NCI-H526 treated with DMSO at 0.1 percent for 48 hours (cell line): Measurements from ENCODE around the gene NFKB2.

Source experiments
- DNase-seq: peaks from one replicate; lab custom pipeline; 2025; lab: John Stamatoyannopoulos, UW

The NFKB2 gene

DNA sequence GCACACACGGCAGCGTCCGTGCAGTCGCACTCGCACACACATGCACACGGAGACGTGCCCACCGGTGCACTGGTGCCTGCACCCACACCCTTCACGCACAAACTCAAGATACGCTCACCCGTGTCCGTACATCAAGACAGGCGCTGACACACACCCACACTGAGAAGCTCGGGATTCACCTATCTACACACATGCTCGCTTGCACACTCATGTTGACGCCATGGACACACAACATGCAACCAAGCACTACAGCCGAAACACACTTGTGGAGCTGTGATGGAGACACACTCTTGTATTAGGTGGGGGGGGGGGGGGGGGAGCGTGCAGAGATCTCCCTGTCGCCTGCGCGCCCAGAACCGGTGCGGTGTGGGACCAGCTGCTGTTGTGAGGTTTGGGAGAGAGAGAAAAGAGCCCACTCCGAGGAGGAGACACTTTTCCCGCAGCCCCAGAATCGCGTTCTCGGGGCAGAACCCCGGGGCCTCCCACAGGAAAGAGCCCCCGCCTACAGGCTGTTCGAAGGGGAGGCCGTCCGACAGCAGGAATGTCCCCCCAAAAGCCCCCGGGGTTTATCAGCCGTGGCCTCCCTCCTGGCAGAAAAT is 605 bp upstream of the NFKB2 start:
- DNase-seq: no peak

DNA sequence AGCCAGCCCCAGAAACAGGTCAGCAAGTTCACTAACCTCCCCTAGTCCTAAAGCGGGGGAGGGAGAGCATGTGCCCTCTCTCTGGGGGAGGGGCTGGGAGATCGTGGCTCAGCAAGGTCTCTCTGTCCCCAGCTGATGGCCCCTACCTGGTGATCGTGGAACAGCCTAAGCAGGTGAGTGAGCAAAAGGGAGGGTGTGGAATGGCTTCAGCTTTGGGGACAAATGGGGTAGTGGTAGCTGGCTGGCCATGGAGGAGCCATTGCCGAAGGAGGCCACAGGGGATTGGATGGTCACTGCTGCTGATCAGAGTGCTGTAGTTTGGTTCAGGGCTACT is 779 bp downstream of the NFKB2 start:
- no peak for DNase-seq

DNA sequence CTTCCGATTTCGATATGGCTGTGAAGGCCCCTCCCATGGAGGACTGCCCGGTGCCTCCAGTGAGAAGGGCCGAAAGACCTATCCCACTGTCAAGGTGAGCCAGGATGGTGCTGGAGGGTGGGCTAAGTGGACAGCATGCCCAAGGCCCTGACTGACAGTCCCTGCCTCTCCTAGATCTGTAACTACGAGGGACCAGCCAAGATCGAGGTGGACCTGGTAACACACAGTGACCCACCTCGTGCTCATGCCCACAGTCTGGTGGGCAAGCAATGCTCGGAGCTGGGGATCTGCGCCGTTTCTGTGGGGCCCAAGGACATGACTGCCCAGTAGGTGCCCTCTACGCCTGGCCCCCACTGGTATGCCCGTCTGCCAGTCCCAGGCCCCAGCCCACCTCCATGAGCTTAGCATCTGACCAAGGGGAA is 1.2 kb downstream of the NFKB2 start:
- no peak for DNase-seq

DNA sequence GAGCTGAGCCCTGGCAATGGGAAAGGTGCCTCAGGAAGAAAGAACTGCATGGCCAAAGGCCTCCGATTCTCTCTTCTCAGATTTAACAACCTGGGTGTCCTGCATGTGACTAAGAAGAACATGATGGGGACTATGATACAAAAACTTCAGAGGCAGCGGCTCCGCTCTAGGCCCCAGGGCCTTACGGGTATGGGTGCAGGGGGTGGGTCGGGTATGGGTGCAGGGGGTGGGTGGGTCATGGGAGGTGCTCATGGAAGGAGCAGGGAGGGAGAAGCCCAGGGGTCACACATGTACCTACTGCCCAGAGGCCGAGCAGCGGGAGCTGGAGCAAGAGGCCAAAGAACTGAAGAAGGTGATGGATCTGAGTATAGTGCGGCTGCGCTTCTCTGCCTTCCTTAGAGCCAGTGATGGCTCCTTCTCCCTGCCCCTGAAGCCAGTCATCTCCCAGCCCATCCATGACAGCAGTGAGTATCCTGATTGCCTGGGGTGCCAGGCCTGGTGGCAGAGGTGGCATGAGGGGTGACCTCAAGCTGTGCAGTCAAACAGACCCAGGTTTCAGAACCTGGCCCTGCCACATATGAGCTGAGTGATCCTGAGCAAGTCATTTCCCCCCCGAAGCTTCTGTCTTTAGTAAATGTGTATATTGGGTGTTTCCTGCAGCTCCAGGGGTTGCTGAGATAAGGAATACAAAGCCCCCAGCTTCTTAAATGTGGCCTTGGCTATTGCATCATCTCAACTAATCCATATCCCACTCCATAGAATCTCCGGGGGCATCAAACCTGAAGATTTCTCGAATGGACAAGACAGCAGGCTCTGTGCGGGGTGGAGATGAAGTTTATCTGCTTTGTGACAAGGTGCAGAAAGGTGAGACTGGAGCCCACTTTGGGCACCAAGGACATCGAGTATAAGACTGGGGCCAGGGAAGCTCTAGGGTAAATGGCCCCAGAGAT is 2.0 kb downstream of the NFKB2 start:
- no peak for DNase-seq

DNA sequence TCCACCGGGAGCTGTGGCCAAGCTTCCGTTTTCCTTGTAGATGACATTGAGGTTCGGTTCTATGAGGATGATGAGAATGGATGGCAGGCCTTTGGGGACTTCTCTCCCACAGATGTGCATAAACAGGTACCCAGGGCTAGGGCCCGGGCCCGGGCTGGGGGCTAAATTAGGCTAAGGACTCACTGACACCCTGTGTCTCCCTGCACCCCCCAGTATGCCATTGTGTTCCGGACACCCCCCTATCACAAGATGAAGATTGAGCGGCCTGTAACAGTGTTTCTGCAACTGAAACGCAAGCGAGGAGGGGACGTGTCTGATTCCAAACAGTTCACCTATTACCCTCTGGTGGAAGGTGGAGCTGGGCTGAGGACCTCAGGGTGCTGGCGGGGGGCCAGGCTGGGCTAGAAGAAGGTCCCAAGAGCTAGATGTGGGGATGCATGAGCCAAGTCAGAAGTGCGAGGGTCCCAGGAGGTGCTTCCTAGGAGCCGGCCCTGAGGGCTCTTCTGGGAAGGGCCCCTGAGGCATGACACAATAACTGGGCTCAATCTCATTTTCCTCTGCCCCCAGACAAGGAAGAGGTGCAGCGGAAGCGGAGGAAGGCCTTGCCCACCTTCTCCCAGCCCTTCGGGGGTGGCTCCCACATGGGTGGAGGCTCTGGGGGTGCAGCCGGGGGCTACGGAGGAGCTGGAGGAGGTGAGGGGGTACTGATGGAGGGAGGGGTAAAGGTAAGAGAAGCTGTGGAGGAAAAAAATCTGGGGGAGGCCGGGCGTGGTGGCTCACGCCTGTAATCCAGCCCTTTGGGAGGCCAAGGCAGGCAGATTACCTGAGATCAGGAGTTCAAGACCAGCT is 2.9 kb downstream of the NFKB2 start:
- DNase-seq: no peak

DNA sequence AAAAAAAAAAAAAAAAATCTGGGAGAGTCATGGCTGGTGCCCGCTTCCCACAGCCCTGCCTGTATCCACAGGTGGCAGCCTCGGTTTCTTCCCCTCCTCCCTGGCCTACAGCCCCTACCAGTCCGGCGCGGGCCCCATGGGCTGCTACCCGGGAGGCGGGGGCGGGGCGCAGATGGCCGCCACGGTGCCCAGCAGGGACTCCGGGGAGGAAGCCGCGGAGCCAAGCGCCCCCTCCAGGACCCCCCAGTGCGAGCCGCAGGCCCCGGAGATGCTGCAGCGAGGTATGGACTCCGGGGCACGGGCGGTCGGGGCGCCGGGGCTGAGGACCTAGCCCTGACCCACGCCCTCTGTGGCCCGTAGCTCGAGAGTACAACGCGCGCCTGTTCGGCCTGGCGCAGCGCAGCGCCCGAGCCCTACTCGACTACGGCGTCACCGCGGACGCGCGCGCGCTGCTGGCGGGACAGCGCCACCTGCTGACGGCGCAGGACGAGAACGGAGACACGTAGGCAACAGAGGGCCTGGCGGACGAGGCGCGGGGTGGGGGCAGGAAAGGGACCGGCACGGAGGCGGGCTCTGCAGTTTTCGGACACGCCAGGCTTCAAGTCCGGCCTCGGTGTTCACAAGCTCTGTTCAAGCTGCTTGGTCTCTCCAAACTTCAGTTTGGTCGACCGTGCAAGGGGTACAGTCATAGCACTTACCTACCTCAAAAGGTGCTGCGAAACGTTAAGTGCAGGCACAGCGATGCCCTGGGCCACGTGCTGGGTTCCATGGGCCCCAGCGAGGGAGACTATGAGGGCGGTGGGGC is 3.9 kb downstream of the NFKB2 start:
- DNase-seq: peak; percentile 75

GRCh38 chr10:102400076-102400475 is 4.6 kb downstream of the NFKB2 start:
- DNase-seq: no peak

GRCh38 chr10:102400598-102401341 is 5.3 kb downstream of the NFKB2 start:
- no peak for DNase-seq

- DNase-seq: no peak
Observed at GRCh38 chr10:102401342-102401654, 5.8 kb downstream of the NFKB2 start.

DNA sequence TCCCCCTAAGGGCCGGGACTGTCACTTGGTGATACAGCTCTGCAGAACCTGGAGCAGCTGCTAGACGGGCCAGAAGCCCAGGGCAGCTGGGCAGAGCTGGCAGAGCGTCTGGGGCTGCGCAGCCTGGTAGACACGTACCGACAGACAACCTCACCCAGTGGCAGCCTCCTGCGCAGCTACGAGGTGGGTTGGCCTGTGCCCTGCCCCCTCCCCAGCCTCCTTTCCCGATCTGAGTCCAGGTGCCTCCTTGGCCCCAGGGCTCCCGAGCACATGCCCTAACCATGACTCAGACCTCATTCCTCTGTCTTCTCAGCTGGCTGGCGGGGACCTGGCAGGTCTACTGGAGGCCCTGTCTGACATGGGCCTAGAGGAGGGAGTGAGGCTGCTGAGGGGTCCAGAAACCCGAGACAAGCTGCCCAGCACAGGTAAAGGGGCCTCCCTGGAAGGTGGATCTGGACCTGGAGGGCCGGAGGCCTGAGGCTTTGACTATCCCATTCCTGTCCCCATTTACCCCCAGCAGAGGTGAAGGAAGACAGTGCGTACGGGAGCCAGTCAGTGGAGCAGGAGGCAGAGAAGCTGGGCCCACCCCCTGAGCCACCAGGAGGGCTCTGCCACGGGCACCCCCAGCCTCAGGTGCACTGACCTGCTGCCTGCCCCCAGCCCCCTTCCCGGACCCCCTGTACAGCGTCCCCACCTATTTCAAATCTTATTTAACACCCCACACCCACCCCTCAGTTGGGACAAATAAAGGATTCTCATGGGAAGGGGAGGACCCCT is 6.4 kb downstream of the NFKB2 start:
- DNase-seq: no peak

DNA sequence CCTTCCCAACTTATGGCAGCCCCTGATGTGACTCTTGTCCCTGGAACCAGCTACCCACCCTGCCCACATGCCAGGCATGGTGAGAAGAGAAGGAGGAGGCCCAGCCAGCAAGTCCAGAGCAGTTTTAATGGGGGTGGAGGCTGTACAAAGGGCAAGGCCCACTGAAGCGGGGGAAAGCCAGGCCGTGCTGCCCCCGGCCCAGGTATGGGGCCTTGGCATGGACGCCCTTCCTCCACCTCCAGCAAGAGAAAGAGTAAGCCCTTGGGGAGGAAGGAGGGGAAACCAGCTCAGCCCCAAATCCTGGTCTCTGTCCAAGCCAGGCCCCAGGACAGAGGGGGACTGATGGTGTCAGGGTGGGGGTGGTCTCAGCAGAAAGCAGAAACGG is 7.0 kb downstream of the NFKB2 start:
- no peak for DNase-seq

DNA sequence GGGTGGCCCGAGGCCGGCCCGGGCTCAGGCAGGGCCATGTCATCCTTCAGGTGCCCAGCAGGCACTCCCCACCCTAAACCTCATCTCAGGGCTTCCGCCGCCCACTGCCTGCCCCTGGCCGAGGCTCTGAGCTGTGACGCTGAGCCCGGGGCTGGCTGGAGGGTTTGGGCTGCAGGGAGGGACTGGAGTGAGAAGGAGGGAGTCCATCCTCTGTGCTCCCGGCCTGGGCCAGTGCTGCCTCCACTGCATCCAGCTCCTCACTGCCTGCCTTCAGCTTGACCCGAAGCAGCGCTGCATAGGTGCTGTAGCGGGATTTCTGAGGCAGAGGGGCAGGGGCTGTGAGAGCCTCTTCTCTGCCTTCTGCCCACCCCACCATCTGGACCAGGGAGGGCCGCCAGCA is 7.6 kb downstream of the NFKB2 start:
- DNase-seq: no peak

DNA sequence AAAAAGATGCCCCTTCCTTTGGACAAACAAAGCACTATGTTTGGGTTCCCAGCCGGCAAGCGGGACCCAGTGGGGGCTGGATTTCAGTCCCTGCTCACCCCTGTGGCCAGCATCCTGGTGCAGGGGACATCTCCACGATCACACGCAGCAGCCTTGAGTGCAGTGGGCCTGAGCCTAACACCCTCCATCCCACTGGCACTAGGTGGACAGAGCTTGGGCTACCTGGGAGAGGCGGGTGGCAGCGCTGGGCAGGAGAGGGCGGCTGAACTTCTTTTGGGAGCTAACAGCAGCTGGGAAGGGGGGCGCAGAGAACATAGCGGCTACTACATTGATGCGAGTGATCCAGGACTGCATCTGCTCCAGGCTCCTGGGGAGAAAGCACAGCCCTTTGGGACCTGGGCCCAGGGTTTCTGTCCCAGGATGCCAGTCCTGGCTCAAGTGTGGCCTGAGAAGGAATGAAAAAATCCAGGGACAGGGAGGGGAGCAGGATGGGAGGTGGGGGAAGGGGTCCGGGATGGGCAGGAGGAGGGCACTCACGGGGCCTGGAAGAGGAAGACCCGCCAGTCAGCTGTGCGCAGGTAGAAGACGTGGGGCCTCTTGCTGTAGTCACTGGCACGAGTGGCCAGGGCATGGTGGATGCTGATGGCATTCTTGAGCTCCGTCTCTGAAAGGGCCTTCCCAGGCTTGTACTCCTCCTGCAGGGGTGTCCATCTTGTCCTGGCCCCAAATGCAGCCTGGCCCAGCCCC is 9.0 kb downstream of the NFKB2 start:
- DNase-seq: no peak

DNA sequence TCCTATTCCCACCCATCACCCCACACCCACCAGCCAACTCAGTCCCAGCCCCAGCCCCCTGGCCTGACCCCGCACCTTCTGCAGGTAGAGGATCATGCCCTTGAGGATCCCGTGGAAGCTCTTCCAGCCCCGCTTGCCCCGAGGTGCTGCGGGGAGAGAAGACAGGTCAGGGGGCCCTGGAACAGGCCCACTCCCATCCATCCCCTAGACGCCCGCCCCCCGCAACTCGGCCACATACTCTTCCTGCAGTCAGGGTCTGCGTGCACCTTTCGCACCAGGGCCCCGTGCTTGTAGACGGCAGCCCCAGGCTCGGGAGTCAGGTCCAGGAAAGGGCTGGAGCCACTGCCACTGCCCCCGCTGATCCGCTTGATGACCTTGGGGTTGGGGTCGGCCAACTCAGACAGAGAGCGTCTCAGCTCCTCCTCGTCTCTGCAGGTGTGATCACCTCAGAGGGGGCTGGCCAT is 9.6 kb downstream of the NFKB2 start:
- DNase-seq: no peak

- no peak for DNase-seq
Observed at GRCh38 chr10:102405632-102406031, 10.1 kb downstream of the NFKB2 start.

- no peak for DNase-seq
Observed at GRCh38 chr10:102406815-102407214, 11.3 kb downstream of the NFKB2 start.

- DNase-seq: no peak
Observed at GRCh38 chr10:102407425-102408130, 12.1 kb downstream of the NFKB2 start.

DNA sequence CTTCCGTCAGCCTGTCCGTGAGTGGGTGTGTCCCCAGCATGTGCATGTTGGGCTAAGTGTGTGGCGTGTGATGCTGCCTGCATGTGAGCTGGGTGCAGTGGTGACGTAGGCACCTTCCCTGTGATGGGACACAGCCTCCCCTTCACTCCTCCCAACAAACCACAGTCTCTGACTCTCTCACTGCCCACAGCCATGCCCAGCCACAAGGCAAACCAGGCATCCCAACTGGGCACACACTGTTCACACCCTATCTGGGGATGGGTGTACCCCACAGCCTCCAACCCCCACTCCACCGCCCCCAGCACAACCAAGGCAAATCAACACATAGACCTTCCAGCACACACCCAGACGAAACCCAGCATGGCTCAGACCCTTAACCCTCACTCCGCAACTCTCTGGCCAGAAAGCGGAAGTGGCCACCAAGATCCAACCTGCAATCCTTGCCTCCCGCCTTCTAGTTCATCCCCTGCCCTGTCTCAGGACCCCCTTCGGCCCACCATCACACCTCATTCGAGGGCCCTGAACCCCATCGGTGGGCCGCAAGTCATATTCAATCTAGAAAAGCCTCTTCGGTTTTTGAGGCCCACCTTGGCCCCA is 12.7 kb downstream of the NFKB2 start:
- DNase-seq: no peak
